Medulla oblongata (tissue), 1 donor: ENCODE data around the gene DCLRE1B.

ENCODE experiments used
- DNase-seq: peaks from one replicate; pipeline ENCODE4 v3.0.0-alpha.2; 2015; ENCODE audit errors: extremely low spot score

DCLRE1B gene

DNA sequence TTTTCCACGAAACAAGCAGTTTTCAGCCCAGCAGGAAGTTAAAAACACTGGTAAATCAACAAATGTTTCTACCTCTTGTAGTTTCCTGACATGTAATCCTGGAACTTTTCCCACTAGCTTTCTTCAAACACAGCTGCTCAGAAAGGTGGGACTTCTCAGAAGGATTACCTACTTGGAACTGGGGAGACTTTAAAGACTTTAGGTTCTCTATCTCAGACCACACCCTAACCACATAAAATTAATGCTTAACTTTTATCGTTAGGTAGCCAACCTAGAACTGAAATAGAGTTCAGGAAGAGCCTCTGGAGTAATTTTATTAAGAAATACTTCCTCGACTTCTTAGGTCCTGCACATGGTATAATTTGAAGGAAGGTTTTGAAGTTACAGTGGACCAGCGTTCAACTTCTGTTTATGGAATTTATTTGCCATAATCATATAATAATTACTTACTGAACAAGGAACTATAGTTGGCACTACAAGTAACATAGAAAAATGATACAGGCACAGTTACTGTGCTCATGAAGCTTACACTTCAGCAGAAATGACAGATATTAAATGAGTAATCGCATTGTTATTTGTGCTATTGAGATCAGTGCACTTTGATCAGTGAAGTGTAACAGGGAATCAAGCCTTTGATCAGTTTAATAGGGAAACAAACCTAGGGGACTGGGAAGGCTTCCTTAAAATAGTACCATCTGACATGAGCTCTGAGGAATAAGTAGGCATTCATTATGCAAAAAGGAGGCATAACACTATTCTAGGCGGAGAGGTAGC, 17.5 kb upstream of the DCLRE1B start, which contains the start of gene BCL2L15:
Gene BCL2L15 (minus strand): TSS at position 180 of the 774 bp plus-strand sequence. CDS start 206 bp downstream, outside the sequence.
- no peak for DNase-seq

DNA sequence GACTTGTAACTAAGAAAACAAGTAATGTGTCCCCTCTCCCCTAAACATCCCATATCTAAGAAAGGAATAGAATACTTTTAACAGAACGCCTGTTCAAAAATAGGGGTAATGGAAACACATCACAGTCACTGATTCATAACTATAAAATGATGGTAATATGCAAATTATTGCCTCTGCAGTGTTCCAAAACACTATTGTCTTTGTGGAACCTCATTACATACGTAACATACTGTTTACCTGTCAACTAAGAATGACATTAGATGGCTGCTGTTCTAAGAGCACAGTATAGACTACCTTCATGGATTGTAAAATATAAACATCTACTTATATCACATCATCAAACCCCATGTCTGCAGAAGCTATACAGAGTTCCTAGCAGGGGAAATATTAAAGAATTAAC, 14.3 kb upstream of the DCLRE1B start:
- DNase-seq = no peak

DNA sequence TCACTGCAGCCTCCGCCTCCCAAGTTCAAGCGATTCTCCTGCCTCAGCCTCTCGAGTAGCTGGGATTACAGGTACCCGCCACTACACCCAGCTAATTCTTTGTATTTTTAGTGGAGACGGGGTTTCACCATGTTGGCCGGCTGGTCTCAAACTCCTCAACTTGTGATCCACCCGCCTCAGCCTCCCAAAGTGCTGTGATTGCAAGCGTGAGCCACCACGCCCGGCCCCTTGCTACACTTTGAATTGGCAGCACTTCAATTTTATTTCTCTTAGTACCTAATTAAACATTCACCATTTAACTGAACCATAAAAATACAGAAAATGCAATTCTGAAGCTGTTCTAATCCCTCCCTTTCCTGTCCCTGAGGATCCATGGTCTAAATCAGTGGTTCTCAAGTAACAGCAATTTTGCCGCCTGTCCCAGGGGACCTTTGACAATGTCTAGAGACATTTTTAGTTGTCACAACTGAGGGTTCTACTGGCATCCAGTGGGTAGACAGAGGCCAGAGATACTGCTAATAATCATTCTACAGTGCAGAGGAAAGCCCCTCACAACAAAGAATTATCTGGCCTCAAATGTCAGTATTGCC, 13.4 kb upstream of the DCLRE1B start:
- DNase-seq = no peak

DNA sequence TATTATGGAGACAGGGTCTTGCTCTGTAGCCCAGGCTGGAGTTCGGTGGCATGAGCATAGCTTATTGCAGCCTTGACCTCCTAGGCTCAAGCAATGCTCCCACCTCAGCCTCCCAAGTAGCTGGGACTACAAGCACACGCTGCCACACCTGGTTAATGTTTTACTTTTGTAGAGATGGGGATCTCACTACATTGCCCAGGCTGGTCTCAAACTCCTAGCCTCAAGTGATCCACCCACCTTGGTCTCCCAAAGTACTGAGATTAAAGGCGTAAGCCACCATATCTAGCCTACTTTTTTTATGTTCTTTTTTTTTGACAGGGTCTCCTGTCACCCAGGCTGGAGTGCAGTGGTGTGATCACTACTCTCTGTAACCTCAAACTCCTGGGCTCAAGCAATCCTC, 11.9 kb upstream of the DCLRE1B start:
- no peak for DNase-seq

DNA sequence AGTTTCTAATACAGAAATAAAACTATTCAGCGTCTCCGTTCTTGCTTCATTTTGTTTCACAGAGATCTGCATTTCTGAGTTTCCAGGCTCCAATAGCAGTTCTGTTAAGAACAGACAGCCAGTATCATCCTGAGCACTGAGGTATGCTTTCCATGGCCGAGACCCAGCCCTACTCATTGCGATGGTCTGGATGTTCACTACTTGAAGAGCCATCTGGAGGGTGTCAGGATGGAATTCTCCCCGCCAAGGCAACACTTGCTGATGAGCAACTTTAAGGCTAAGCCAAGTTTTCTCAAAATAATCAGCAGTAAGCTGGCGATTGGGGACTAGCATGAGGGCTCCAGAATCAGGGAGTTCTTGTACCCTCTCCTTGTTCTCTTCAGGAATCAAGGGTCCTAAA, 10.0 kb upstream of the DCLRE1B start:
- DNase-seq = no peak

DNA sequence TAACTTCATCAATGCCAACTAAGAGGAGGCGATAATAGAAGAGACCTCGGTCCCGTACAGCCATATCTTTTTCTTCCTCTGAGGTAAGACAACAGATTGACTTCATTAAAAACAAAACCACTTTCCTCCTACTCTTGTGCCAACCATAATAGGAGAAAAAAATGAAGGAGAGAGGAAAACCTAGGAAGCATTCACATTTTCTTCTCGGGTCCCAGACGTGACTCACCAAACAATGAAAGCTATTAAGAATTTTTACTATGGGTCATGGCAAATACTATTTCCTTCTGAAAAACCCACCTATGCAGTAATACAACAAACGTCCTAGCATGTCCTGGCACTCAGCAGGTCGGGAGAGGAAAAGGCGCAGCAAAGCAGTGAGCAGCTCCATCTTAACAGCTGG, 9.2 kb upstream of the DCLRE1B start:
- no peak for DNase-seq

DNA sequence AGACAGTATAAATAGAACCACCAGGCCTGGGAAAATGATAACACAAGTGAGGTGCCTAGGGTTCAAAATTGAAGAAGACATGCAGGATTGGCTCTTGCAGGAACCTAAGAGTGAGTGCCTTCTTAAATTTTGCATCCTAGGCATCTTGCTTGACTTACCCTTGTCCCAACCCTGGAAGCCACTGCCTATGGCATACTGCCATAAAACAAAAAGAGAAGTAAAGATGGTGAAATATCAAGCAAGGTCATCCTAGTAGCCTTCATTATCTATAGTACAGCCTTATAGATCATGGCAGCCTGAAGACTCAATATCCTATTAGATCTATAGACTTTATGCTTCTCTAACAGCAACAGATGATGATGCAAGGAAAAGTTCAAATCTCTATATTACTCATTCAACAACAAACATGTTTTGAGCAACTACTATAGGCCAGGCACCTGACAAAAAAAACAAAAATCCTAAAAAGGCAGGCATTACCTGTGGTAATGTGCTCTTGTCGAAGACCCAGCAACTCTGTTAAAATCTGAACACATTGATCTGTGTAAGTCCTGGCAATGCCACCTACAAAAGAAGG, 6.8 kb upstream of the DCLRE1B start:
- no peak for DNase-seq

DNA sequence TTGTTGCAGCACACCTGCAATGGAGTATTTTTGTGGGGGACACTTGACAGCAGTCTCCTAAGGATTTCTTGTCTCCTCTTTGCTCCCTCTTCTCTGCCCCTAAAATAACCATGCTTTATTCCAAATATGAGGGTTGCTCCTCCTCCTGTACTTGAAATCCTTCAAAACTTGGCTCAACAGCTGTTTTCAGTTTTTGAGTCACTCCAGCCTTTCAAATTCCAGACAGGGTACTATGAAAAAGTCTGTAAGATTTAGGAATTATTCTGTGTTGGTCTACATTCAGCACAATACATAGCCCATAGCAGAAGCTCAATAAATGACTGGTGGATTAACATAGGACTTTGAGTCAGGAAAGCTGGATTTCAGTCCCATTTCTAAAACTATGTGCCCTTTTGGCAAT, 6.0 kb upstream of the DCLRE1B start:
- no peak for DNase-seq

DNA sequence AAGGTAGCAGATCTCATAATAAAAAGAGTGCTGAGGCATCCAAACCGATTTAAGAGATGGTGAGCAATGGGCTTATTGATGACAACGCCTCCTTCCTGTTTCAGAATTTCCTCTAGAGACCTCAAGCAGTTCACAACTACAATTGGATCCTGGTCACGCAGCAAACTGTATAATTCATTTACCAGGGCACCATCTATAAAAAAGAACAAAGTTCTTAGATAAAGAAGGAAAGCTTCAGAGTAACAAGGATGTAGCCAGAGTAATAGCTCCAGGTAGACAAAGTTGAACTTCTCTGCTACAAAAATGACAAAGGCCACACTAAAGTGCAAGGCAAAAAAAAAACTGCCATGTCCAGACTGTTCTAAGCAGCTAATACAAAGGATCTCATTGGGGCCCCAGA, 3.9 kb upstream of the DCLRE1B start:
- no peak for DNase-seq

DNA sequence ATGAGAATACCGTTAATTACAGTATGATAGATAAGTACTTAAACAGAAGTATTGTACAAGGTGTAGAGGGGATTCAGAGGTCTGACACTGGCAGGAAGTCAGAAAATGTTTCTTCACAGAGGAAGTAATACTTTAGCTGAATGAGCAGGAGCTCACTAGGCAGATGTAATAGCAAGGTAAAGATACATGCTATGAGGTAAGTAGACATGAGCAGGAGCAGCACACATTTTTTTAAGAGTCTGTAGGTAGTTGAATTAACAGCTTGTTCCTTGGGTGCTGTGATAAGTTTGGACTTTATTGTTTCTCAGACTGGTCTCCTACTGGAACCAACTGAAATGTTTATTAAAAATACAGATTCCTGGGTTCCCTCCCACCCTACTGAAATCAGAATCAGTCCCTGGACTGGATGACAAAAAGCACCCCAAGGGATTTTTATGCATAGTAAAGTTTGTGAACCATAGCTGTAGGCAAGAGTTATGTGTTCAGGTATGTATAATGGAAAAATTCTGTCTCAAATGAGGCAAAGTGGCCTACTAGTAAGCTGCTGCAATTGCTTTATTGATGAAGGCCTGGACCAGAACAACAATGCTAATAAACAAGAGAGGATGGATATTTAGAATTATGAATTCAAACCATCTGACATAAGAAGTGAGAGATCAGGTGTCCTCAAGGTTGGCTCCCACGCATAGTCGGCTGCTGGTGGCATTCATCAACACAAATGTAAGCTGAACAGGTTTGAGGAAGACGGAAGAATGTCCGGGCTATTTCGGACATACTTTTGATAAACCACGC, 1.4 kb upstream of the DCLRE1B start:
- no peak for DNase-seq

DNA sequence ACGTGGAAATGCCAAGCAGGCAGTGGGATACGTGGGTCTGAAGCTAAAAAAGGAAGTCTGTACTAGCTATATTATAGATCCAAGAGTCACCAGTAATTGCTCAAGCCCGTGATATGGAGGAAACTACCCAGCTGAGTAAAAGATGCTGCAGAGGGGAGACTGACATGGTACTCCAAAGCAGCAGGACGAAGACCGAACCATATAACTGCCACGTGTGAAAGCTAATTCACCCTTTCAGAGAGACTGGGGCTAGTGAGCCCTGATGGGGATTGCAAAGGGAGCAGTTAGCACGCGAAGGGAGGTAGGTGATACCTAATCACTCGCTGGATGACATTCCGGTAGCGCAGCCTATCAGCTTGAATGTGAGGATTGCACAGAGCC, 843 bp upstream of the DCLRE1B start:
- no peak for DNase-seq

DNA sequence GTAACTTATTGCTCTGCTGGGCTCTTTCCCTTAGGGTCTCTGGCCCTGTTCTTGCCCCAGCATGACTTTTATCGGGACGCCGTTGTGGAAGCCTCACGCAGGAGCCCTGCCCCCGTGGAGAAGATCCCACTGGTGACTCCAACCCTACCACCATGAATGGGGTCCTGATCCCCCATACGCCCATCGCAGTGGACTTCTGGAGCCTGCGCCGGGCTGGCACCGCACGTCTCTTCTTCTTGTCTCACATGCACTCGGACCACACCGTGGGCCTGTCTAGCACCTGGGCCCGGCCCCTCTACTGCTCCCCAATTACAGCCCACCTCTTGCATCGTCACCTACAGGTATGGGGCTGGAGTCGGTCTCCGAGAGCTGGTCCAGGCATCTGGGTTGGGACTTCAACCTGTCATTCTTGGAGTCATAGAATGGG, 322 bp downstream of the DCLRE1B start:
- DNase-seq = no peak

DNA sequence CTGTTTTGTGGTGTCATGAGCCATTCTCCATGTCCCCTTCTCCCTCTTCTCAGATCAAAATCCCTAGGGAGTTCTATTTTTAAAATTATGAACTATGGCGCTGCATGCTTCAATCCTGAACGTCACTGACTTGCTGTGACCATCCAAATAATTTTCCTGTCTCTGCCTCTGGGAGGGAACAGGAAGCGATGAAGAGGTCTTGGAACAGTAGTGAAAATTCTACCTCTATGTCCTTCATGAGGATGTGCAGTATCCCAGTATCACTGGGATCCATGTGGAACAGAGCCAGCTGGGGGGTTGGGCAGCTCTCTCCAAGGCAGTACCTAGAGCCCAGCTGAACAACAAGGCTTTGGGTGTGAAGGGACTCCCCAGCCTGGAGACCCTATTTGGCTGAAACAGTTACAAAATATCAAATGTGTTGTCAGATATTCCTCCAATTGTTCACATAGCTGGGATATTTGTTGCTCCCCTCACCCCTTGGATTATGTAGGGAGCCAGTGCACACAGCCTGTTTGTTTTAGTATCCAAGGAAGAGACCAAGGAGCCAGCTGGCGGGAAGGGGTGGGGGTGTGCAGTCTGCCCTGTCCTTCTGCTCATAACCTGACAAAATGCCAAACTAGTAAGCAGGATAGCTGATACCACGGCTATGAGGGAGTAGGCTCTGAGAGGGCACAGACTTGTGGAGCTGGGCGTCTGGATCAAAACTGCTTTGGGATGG, 7.6 kb downstream of the DCLRE1B start:
- no peak for DNase-seq

DNA sequence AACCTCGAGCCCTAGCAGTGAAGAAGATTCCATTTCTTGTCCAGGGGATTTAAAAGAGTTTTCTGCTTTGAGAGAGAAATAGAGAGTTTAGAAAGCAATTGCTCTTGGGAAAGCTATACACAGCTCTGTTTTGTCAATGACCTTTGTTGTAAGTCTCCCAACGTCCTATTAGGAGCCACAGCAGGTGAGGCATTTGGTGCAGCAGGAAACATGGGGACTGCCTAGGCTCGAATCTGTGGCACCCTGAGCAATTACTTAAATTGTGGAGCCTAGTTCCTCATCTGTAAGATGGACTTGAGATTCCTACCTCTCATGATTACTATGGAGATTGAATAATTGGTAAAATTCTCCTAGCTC, 8.2 kb downstream of the DCLRE1B start:
- no peak for DNase-seq

DNA sequence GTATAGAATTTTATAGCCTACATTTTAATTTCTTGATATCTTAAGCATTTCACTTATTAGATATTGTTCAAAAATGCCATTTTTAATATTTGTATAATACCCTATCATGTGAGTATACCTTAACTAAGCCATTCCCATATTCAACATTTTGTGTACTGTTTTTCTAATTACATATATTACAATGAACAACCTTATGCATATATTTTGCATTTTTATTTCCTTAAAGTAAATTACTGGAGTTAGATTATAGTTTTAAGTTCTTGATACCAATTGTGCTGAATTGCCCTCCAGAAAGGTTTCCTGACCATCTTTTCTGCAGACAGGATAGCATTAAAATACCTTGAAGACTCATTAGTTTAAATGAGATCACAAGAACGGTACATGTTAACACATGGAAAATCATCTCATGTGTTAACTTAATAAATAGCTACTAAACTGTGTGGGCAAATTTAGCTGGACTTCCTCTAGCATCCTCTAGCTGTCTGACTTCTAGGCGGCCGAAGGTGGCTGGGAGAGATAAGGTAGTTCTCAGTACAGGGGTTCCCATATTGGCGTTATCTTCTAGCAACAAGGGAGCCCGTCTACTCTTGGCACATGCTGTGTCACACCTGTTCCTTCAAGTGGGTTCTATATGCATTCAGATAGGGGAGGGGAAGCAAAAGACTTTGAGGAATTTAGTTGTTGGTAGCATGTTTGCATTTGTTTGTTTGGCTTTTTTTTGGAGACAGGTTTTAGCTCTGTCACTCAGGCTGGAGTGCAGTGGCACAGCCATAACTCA, 8.9 kb downstream of the DCLRE1B start:
- DNase-seq = no peak

DNA sequence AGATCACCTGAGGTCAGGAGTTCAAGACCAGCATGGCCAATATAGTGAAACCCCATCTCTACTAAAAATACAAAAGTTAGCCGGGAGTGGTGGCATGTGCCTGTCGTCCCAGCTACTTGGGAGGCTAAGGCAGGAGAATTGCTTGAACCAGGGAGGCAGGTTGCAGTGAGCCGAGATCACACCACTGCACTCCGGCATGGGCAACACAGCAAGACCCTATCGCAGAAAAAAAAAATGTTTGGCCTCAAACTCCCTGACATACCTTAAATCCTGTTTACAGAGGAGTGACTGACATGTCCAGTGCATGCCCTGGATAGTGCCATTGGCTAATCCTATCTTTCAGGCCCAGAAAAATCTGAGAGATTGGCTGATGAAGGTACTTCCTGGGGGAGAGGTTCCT, 11.8 kb downstream of the DCLRE1B start:
- DNase-seq = no peak

DNA sequence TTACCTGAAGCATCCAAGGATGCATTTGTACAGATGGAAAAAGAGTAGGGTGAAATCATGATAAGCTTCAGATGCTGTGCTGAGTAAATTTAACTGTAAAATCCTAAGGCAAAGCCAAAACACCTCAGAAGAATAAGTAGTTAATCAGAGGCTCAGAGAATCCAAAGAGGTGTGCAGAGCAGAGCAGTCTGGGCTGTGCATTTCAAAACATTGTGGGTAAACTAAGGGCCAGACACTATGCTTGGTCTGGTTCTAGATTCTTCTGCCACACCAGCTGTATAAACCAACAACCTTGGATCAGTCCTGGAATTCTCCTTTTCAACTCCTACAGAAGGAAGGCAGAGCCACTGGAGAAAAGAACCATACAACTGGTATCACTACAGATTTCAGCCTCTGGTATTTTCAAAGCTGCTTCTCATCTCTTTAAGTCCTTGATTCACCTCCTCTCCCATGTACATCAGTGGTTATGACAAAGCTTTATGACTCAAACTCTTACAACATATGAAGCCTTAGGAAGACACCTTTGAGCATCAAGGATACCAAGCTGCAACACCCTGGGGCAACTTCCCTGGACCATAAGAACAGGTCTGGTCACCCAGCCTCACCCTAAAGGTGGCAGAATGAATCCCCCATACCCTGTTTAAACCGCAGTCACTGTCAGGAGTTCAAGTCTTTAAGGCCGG, 12.4 kb downstream of the DCLRE1B start:
- DNase-seq = no peak

DNA sequence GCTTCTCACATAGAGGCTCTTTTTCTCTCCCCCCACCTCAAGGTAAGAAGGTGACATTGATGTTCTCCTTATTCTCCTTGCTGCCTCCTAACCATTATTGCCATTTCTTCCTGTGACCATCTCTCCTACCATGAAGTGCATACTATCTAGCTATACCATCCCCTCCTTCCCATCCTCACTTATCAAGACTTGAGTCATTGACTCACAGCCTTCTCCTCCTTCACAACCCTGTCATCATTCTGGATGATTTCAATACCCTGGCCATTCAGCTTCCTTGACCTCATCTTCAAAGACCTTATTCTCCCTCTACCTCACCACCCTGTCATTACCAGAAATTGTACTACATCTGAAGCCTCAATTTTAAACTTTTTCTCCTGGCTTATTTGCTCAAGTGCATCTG, 13.1 kb downstream of the DCLRE1B start:
- no peak for DNase-seq

DNA sequence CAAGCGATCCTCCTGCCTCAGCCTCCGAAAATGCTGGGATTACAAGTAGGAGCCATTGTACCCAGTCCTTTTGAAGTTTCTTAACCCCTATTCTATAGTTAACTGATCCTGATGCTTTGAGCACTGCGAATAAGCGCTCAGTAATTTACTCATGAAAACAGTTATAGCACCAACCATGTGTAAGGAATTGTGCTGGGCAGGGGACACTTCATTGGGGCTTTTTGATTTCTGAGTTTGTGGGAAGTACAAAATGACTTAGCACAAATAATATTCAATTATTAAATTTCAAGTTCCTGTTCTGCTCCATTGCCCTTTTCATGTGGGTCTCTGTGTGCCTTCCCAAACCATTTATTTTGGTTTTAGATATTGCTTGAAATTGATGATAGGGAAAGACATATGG, 17.8 kb downstream of the DCLRE1B start:
- DNase-seq = no peak

DNA sequence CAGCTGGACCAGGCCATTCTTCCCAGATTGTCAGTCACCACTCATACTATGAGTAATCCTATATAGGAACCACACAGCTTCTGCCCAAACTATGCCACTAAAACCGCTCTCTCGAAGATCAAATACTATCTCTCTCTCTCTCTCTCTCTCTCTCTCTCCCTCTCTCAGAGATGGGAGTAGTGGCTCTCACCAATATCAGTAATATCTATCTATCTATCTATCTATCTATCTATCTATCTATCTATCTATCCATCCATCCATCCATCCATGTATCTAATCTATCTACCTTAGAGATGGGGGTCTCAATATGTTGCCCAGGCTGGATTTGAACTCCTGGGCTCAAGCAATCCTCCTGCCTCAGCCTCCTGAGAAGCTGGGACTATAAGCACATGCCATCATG, 19.3 kb downstream of the DCLRE1B start:
- no peak for DNase-seq
